SK-N-SH treated with all-trans-retinoic acid at 6 μM for 48 hours (cell line): ENCODE data around the gene URGCP.

Experiments
- ATAC-seq: fragments of 200-7000 bp; cut with Tn5 transposase; 3 replicates; pipeline ENCODE4 v1.9.1; 2020; ENCODE audit warnings: mild to moderate bottlenecking, moderate library complexity
- ARNTL ChIP-seq: fragments of 450-650 bp; formaldehyde crosslinking; IDR thresholded peaks from 2 replicates; pipeline ENCODE4 v1.5.0; 2020; ENCODE audit warnings: low read depth, mild to moderate bottlenecking, moderate library complexity, borderline replicate concordance
- BACH2 ChIP-seq: fragments of 250-450 bp; sonication (Bioruptor Pico); IDR thresholded peaks from 2 replicates; pipeline ENCODE4 v1.9.0; 2021; ENCODE audit warnings: mild to moderate bottlenecking, borderline replicate concordance
- CREB5 ChIP-seq: fragments of 250-450 bp; sonication (Bioruptor Pico); IDR thresholded peaks from 2 replicates; pipeline ENCODE4 v1.5.1; 2020; ENCODE audit warnings: low read depth, mild to moderate bottlenecking, moderate library complexity
- CSDC2 ChIP-seq: fragments of 250-450 bp; sonication (Bioruptor Pico); IDR thresholded peaks from 2 replicates; pipeline ENCODE4 v1.5.0; 2020; ENCODE audit warnings: mild to moderate bottlenecking, moderate library complexity
- ESRRG ChIP-seq: fragments of 250-450 bp; sonication (Bioruptor Pico); IDR thresholded peaks from 2 replicates; pipeline ENCODE4 v1.6.1; 2021; ENCODE audit warnings: mild to moderate bottlenecking
- PATZ1 ChIP-seq: fragments of 250-450 bp; sonication (Bioruptor Pico); IDR thresholded peaks from 2 replicates; pipeline ENCODE4 v1.8.0; 2020; ENCODE audit warnings: mild to moderate bottlenecking, moderate library complexity, borderline replicate concordance
- POU6F1 ChIP-seq: fragments of 250-450 bp; sonication (Bioruptor Pico); IDR thresholded peaks from 2 replicates; pipeline ENCODE4 v1.8.0; 2021; ENCODE audit warnings: low read depth, mild to moderate bottlenecking, moderate library complexity, borderline replicate concordance
- PPARA ChIP-seq: fragments of 250-450 bp; sonication (Bioruptor Pico); IDR thresholded peaks from 2 replicates; pipeline ENCODE4 v1.5.0; 2020; ENCODE audit warnings: mild to moderate bottlenecking, borderline replicate concordance
- RARB ChIP-seq: fragments of 250-450 bp; sonication (Bioruptor Pico); IDR thresholded peaks from 2 replicates; pipeline ENCODE4 v1.8.0; 2021; ENCODE audit warnings: mild to moderate bottlenecking, moderate library complexity
- SNAI2 ChIP-seq: fragments of 250-450 bp; sonication (Bioruptor Pico); IDR thresholded peaks from 2 replicates; pipeline ENCODE4 v1.5.0; 2020; ENCODE audit warnings: mild to moderate bottlenecking, moderate library complexity
- TCF4 ChIP-seq: fragments of 250-450 bp; sonication (Bioruptor Pico); IDR thresholded peaks from 2 replicates; pipeline ENCODE4 v1.8.0; 2021; ENCODE audit warnings: mild to moderate bottlenecking, moderate library complexity, borderline replicate concordance
- TOX ChIP-seq: fragments of 250-450 bp; sonication (Bioruptor Pico); IDR thresholded peaks from 2 replicates; pipeline ENCODE4 v1.8.0; 2021; ENCODE audit warnings: mild to moderate bottlenecking, moderate library complexity, borderline replicate concordance
- TSHZ2 ChIP-seq: fragments of 250-450 bp; sonication (Bioruptor Pico); IDR thresholded peaks from 2 replicates; pipeline ENCODE4 v1.5.0; 2020; ENCODE audit warnings: mild to moderate bottlenecking, moderate library complexity
- ZC3H10 ChIP-seq: fragments of 250-450 bp; sonication (Bioruptor Pico); IDR thresholded peaks from 2 replicates; pipeline ENCODE4 v1.5.1; 2021; ENCODE audit warnings: mild to moderate bottlenecking, moderate library complexity
- ZFP3 ChIP-seq: fragments of 250-450 bp; sonication (Bioruptor Pico); IDR thresholded peaks from 2 replicates; pipeline ENCODE4 v1.5.0; 2020; ENCODE audit warnings: mild to moderate bottlenecking, moderate library complexity
- ZFP30 ChIP-seq: fragments of 450-650 bp; formaldehyde crosslinking; IDR thresholded peaks from 2 replicates; pipeline ENCODE4 v1.5.0; 2022; ENCODE audit warnings: mild to moderate bottlenecking, moderate library complexity
- ZNF565 ChIP-seq: fragments of 450-650 bp; formaldehyde crosslinking; conservative IDR thresholded peaks from 2 replicates; pipeline ENCODE4 v1.5.0; 2020; ENCODE audit warnings: low read depth, mild to moderate bottlenecking, moderate library complexity
- TF ChIP-seq, protein P1 (sequence below): fragments of 250-450 bp; sonication (Bioruptor Pico); IDR thresholded peaks from 2 replicates; pipeline ENCODE4 v1.5.1; 2021; ENCODE audit warnings: mild to moderate bottlenecking, moderate library complexity

The URGCP gene

GRCh38 chr7:43872406-43873110 lies 33.8 kb downstream of the URGCP start:
- ATAC-seq: no peak
- TF ChIP-seq CREB5 (CRISPR knock-in tag) (no peak), TOX (CRISPR knock-in tag) (no peak), ARNTL (CRISPR knock-in tag) (no peak), BACH2 (CRISPR knock-in tag) (no peak), TSHZ2 (CRISPR knock-in tag) (no peak), ZC3H10 (CRISPR knock-in tag) (no peak)

GRCh38 chr7:43871064-43871463 lies 35.3 kb downstream of the URGCP start:
- no peak for TF ChIP-seq BACH2 (CRISPR knock-in tag)
- no peak for ATAC-seq

- TF ChIP-seq RARB (CRISPR knock-in tag): no peak
- no peak for TF ChIP-seq SNAI2 (CRISPR knock-in tag)
- no peak for TF ChIP-seq CSDC2 (CRISPR knock-in tag)
- TF ChIP-seq ZC3H10 (CRISPR knock-in tag): no peak
- TF ChIP-seq ZNF565 (CRISPR knock-in tag): no peak
- TF ChIP-seq PATZ1 (CRISPR knock-in tag): no peak
- TF ChIP-seq ESRRG (CRISPR knock-in tag): no peak
- no peak for TF ChIP-seq BACH2 (CRISPR knock-in tag)
- no peak for TF ChIP-seq ZFP3 (CRISPR knock-in tag)
- TF ChIP-seq CREB5 (CRISPR knock-in tag): no peak
- TF ChIP-seq TCF4 (CRISPR knock-in tag): no peak
- no peak for TF ChIP-seq POU6F1 (CRISPR knock-in tag)
- no peak for TF ChIP-seq ARNTL (CRISPR knock-in tag)
- TF ChIP-seq, protein P1, sequence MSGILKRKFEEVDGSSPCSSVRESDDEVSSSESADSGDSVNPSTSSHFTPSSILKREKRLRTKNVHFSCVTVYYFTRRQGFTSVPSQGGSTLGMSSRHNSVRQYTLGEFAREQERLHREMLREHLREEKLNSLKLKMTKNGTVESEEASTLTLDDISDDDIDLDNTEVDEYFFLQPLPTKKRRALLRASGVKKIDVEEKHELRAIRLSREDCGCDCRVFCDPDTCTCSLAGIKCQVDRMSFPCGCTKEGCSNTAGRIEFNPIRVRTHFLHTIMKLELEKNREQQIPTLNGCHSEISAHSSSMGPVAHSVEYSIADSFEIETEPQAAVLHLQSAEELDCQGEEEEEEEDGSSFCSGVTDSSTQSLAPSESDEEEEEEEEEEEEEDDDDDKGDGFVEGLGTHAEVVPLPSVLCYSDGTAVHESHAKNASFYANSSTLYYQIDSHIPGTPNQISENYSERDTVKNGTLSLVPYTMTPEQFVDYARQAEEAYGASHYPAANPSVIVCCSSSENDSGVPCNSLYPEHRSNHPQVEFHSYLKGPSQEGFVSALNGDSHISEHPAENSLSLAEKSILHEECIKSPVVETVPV (CRISPR knock-in tag): no peak
- TF ChIP-seq TSHZ2 (CRISPR knock-in tag): no peak
- TF ChIP-seq ZFP30 (CRISPR knock-in tag): no peak
- no peak for TF ChIP-seq PPARA (CRISPR knock-in tag)
- no peak for ATAC-seq
Measured at GRCh38 chr7:43870316-43870715, 36.1 kb downstream of the URGCP start.
